Measurements from ENCODE around the gene MCM9. TPM values are rescaled to one million over a fixed set of nuclear protein-coding genes. Genes with fewer than 3 reads are reported as not detected.

The MCM9 gene
- total and polyA plus RNA-seq, 2 donors (not counting 1 experiment from before 2014, with no cell fraction given): 1.2 to 9.6 TPM

DNA sequence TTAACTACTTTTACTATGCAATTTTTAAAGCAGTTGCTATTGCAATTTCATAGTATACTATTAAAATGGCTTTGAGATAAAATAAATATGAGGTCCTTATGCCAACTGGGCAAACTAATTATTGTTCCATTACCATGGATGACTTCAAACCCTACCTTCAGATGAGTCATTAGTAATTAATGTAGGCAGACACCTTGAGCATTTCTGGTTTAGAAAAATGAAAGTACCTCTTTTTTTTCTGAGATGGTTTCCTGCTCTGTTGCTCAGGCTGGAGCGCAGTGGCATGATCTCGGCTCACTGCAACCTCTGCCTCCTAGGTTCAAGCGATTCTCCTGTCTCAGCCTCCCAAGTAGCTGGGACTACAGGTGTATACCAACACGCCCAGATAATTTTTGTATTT lies 29.1 kb downstream of the MCM9 start:
- no peaks in the 10 kb centered on the region for H3K9me3 ChIP-seq (ENCODE audit: control insufficient read depth, insufficient read depth, low read depth, low read length)
- H3K4me2 ChIP-seq (ENCODE audit: extremely low read depth, insufficient read depth, low read length): no peak overlapping the region
- TF ChIP-seq CTCF (conservative IDR thresholded peaks at IDR 0.05 in 1 of 2, IDR thresholded peaks at IDR 0.05 in 1 of 2; ENCODE audit: low read depth in 1 of 2, low read length in 2 of 2) (no peak), EZH2 (IDR thresholded peaks at IDR 0.05; ENCODE audit: low read length, missing control alignments) (no peak)
- no peak overlapping the region for H3K27ac ChIP-seq (ENCODE audit: insufficient read depth, low read length)
- H3K27me3 ChIP-seq (ENCODE audit: control insufficient read depth, insufficient read depth, low read length): no peaks in the 10 kb centered on the region
- H3K9ac ChIP-seq (ENCODE audit: insufficient read depth, low read length): no peak overlapping the region
- no peaks in the 10 kb centered on the region for H3K4me1 ChIP-seq (ENCODE audit: control insufficient read depth, extremely low read depth, insufficient read depth, low read length)
- DNase-seq (ENCODE audit: low read depth in 2 of 2): no peak
- H2AFZ ChIP-seq (ENCODE audit: low read length): no peak overlapping the region
- no peaks in the 10 kb centered on the region for H4K20me1 ChIP-seq (ENCODE audit: control insufficient read depth, extremely low read depth, insufficient read depth, low read length)
- no peak overlapping the region for H3K4me3 ChIP-seq (replicated peaks in 1 of 4; ENCODE audit: control extremely low read depth in 1 of 4, insufficient read depth in 1 of 4, low read depth in 3 of 4, low read length in 4 of 4)
- H3K36me3 ChIP-seq (ENCODE audit: control insufficient read depth, insufficient read depth, low read length): no peaks in the 10 kb centered on the region
- peaks cover 5% of the 10 kb centered on the region for H3K79me2 ChIP-seq (ENCODE audit: control insufficient read depth, insufficient read depth, low read length)

GRCh38 chr6:118905084-118905483 lies 29.9 kb downstream of the MCM9 start:
- Histone ChIP-seq H3K36me3 (ENCODE audit: control insufficient read depth, insufficient read depth, low read length) (no peaks in the 10 kb centered on the region), H4K20me1 (ENCODE audit: control insufficient read depth, extremely low read depth, insufficient read depth, low read length) (no peaks in the 10 kb centered on the region), H2AFZ (ENCODE audit: low read length) (no peak overlapping the region), H3K9ac (ENCODE audit: insufficient read depth, low read length) (no peak overlapping the region), H3K4me2 (ENCODE audit: extremely low read depth, insufficient read depth, low read length) (no peak overlapping the region), H3K9me3 (ENCODE audit: control insufficient read depth, insufficient read depth, low read depth, low read length) (no peaks in the 10 kb centered on the region), H3K27ac (ENCODE audit: insufficient read depth, low read length) (no peak overlapping the region), H3K4me1 (ENCODE audit: control insufficient read depth, extremely low read depth, insufficient read depth, low read length) (no peaks in the 10 kb centered on the region), H3K4me3 (replicated peaks in 1 of 4; ENCODE audit: control extremely low read depth in 1 of 4, insufficient read depth in 1 of 4, low read depth in 3 of 4, low read length in 4 of 4) (no peak overlapping the region), H3K79me2 (ENCODE audit: control insufficient read depth, insufficient read depth, low read length) (peaks cover 7% of the 10 kb centered on the region), H3K27me3 (ENCODE audit: control insufficient read depth, insufficient read depth, low read length) (no peaks in the 10 kb centered on the region)
- TF ChIP-seq EZH2 (IDR thresholded peaks at IDR 0.05; ENCODE audit: low read length, missing control alignments) (no peak), CTCF (conservative IDR thresholded peaks at IDR 0.05 in 1 of 2, IDR thresholded peaks at IDR 0.05 in 1 of 2; ENCODE audit: low read depth in 1 of 2, low read length in 2 of 2) (no peak)
- DNase-seq (ENCODE audit: low read depth in 2 of 2): no peak

DNA sequence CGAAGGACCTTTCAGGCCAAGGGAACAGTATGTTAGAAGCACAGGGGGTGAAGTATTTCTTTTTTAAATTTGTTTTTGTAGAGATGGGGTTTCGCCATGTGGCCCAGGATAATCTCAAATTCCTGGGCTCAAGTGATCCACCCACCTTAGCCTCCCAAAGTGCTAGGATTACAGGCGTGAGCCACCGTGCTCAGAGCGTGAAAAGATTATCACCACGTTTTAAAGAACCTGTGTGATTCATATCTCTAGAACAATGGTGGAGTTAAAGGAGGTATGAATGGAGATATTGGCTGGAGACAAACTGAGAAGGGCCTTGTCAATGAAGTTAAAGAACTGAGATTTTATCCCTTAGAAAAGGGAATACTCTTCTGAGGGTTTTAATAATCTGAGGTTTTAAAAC lies 31.3 kb downstream of the MCM9 start:
- Histone ChIP-seq H3K4me1 (ENCODE audit: control insufficient read depth, extremely low read depth, insufficient read depth, low read length) (no peaks in the 10 kb centered on the region), H4K20me1 (ENCODE audit: control insufficient read depth, extremely low read depth, insufficient read depth, low read length) (no peaks in the 10 kb centered on the region), H3K9ac (ENCODE audit: insufficient read depth, low read length) (no peak overlapping the region), H3K27ac (ENCODE audit: insufficient read depth, low read length) (no peak overlapping the region), H3K27me3 (ENCODE audit: control insufficient read depth, insufficient read depth, low read length) (no peaks in the 10 kb centered on the region), H3K4me2 (ENCODE audit: extremely low read depth, insufficient read depth, low read length) (no peak overlapping the region), H3K9me3 (ENCODE audit: control insufficient read depth, insufficient read depth, low read depth, low read length) (no peaks in the 10 kb centered on the region), H3K36me3 (ENCODE audit: control insufficient read depth, insufficient read depth, low read length) (no peaks in the 10 kb centered on the region), H3K79me2 (ENCODE audit: control insufficient read depth, insufficient read depth, low read length) (peaks cover 21% of the 10 kb centered on the region), H3K4me3 (replicated peaks in 1 of 4; ENCODE audit: control extremely low read depth in 1 of 4, insufficient read depth in 1 of 4, low read depth in 3 of 4, low read length in 4 of 4) (no peak overlapping the region), H2AFZ (ENCODE audit: low read length) (no peak overlapping the region)
- no peak for DNase-seq (ENCODE audit: low read depth in 2 of 2)
- TF ChIP-seq CTCF (conservative IDR thresholded peaks at IDR 0.05 in 1 of 2, IDR thresholded peaks at IDR 0.05 in 1 of 2; ENCODE audit: low read depth in 1 of 2, low read length in 2 of 2): no peak
- TF ChIP-seq EZH2 (IDR thresholded peaks at IDR 0.05; ENCODE audit: low read length, missing control alignments): no peak
